Embryonic facial prominence (tissue), 1 donor: ENCODE results near the gene NF1.
"Not testable (repeated sequence)": the region's sequence is repeated elsewhere in the genome, so short reads cannot be mapped to it uniquely, and the experiment has no call there.

ENCODE experiments used
- DNase-seq: peaks from one replicate; pipeline ENCODE4 v3.0.0-alpha.2; 2016; ENCODE audit errors: extremely low spot score

The NF1 gene

DNA sequence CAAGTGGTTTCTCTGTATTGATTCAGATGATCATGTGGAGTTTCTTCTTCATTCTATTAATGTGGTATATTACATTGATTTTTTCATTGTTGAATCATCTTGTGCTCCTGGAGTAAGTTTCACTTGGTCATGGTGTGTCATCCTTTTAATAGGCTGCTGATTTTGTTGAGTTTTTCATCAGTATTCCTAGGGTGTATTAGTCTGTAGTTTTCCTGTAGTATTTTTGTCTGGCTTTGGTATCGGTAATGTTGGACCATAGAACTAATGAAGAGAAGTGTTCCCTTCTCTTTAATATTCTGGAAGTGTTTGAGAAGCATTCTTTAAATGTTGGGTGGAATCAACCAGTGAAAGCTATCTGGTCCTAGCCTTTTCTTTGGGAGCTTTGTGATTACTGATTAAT, 103.2 kb downstream of the NF1 start:
- no peak for DNase-seq

DNA sequence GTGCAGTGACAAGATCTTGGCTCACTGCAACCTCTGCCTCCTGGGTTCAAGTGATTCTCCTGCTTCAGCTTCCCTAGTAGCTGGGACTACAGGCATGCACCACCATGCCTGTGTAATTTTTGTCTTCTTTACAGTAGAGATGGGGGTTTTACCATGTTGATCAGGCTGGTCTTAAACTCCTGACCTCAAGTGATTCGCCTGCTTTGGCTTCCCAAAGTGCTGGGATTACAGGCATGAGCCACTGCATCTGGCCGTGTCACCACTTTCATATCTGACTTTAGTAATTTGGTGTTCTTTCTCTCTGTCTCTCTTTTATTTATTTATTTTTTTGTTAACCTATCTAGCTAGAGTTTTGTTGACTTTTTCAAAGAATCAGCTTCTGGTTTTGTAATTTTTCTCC, 103.9 kb downstream of the NF1 start:
- DNase-seq, result not testable (repeated sequence)

DNA sequence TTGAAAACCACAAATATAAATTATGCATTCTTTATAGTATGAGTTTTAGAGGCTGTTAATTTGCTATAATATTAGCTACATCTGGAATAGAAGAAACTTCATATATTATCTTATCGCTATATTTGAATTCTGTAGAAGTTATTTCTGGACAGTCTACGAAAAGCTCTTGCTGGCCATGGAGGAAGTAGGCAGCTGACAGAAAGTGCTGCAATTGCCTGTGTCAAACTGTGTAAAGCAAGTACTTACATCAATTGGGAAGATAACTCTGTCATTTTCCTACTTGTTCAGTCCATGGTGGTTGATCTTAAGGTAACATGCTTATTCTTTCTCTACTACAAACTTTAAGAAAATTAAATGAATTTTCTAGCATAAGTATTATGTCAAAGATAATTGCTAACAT, 105.5 kb downstream of the NF1 start:
- no peak for DNase-seq

- DNase-seq, result no peak
These were observed 108.2 kb downstream of the NF1 start for GRCh38 chr17:31202968-31203367.

DNA sequence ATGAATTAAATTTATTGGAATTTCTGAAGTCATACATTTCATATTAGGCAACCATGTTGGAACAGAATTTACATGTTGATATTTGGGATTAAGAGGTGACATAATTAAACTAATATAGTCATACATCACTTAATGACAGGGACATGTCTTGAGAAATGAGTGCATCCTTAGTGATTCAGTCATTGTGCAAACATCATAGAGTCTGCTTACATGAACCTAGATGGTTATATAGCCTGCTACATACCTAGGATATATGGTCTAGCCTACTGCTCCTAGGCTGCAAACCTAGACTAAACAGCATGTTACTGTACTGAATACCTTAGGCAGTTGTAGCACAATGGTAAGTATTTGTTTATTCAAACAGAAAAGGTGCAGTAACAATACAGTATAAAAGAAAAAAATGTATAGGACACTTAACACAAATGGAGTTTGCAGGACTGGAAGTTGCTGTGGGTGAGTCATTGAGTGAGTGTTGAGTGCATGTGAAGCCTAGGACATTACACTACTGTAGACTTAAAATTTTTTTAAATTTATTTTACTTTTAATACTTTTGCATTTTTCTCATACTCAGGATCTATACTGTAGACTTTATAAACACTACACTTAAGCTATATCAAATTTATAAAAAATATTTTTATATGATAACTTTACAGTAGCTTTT, 116.7 kb downstream of the NF1 start:
- no peak for DNase-seq

DNA sequence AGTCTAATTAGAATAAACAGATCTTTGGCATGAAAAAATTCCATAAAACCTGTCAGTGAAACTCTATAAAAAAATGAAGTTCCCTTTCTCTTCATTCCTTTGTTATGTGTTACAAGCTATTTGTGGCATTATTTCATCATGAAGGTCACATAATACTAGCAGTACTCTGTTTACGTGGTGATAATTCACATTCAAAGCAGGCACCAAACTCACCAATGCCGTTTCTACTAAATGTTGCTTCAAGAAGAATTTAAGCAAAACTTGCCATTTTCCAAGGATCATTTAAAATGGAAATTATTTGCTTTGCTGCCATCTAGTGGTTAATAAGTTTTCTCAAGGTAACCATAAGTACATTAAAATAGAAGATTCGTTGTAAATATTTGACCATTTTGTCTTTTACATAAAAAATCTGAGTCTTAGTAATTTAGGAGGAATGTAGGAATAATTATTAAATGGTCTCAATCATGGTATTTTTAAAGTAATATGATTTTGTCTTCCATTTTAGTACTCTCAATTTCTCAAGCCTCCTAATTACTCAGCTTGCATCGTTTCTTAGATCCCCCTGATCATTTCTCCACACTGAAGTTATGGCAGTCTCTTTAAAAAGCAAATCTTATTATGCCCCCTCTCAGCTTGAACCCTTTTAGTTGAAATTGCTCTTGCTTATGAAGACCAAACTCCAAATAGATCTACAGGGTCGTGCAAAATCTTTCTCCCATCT, 121.4 kb downstream of the NF1 start:
- peak; percentile 34 for DNase-seq

GRCh38 chr17:31224366-31224765, 129.6 kb downstream of the NF1 start:
- no peak for DNase-seq

DNA sequence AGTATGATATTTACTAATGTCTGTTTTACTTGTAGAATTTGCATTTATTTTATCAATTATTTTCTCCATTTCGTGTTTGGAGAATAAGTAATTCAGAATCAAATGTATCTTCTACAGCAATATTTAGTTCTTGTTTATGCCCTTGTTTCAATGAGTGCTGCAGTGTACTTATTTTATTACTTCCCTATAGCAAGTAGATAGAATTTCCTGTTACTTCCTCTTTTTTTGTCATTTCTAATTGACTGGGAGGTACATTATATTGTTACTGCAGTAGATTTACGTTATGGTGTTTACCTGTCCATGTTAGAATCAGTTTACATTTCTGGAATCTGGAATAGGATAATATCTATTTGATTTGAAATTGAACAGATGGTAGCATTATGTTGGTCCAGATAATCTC, 131.1 kb downstream of the NF1 start:
- DNase-seq, result no peak

DNA sequence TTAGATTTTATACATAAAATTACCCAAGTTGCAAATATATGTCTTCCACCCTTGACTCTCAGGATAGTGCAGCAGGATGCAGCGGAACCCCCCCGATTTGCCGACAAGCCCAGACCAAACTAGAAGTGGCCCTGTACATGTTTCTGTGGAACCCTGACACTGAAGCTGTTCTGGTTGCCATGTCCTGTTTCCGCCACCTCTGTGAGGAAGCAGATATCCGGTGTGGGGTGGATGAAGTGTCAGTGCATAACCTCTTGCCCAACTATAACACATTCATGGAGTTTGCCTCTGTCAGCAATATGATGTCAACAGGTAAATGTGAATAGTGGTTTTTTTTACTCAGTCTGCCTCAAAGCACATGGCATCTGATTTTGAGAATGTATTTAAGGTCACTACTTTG, 131.6 kb downstream of the NF1 start:
- DNase-seq, result no peak

GRCh38 chr17:31226950-31227349, 132.2 kb downstream of the NF1 start:
- DNase-seq, result no peak

- no peak for DNase-seq
These were observed 137.1 kb downstream of the NF1 start for GRCh38 chr17:31231852-31232251.

DNA sequence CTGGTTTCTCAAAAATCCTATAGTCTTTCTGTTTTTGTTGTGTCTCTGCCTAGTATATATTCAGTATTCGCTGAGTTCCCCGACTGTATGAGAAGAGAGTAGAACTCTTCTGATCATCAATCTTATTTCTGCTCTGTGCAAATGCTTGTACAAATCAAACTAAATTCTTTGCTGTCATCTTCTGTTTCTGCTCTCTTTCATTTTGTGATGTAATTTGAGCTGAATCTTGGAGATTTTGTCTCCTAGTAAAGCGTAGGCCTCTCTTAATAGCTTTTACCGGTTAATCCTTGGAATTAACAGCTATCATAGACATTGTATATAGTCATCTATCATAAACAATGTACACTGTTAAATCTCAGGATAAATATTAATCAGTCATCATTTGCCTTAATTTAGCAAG, 140.3 kb downstream of the NF1 start:
- DNase-seq, result no peak

DNA sequence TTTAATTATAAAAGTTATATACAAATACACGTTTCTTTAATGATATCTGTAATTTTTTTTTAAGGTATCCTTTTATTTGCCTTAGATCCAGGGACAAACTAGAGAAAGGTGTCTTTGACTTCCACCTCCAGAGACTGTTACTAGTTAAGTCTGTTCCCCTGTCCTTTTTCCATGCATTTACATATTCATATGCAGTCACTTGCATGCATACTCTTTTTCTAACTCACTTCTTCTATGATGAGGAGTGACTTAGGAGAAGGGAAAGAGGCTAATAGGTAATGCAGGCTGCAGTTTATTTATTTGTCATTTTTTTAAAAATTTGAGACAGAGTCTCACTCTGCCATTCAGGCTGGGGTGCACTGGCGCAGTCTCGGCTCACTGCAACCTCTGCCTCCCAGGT, 141.4 kb downstream of the NF1 start:
- no peak for DNase-seq

DNA sequence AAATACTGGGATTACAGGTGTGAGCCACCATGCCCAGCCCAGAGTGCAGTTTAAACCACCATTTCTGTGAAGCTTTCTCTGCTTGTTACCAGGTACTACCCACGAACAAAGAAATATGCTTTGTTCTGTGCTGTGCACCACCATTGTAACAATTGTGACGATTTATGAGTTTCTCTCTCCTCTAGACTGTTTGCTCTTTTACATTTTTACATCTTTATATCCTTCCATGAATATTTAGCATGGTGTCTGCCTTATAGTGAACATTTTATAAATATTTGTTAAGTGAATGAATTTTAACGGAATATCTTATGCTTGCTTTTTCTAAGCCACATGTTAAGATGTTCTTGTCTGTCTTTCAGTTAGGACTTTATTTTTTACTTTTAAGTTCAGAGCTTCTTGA, 141.9 kb downstream of the NF1 start:
- no peak for DNase-seq

- no peak for DNase-seq
These were observed 146.3 kb downstream of the NF1 start for GRCh38 chr17:31241116-31241515.

DNA sequence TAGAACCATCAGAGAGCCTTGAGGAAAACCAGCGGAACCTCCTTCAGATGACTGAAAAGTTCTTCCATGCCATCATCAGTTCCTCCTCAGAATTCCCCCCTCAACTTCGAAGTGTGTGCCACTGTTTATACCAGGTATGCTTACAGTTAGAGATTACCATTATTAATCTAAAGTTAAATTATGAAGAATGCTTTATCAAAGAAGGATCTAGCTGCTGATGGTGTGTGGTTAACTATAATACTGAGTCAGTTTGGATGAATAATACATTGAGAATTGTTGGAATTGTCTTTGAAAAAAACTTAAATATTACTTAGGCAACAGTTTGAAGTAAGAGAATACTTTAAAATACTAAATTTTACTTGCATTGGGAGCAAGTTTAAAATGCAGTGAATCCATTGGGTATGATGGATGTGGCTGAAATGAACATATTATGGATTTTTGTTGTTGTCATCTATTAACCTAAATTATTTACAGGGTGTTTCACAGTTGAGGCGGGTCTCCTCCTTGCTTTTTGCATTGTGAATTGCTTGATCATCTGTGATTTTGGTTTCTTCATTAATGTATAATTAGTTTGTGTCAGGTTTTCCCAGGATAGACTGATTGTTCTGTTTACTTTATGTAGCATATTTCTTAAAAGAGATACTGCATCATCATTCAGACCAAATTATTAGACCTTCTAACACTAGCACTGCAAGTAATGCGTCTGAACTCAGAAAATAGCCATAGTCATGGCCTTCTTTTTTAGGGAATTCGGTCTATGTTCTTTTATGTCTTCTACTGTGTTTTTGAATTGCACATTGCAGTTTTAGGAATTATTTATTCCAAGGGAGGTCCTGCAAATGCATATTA, 154.4 kb downstream of the NF1 start:
- DNase-seq, result no peak

DNA sequence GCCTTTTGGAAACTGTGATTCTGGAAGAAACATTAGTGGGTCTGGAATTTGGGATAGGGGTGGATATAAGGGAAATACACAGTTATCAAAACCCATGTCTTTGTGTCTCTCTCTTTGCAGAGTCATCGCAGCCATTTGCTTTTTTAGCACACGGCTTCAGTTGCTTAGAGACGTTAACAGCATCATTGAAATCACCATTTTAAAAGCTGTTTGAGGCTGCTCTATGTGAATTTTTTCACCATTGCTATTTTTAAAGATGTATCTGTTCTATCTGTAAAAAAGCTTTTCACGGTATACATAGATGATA, 155.0 kb downstream of the NF1 start:
- no peak for DNase-seq

GRCh38 chr17:31250229-31250628, 155.5 kb downstream of the NF1 start:
- DNase-seq, result no peak

- DNase-seq, result no peak
These were observed 156.6 kb downstream of the NF1 start for GRCh38 chr17:31251105-31251969.

DNA sequence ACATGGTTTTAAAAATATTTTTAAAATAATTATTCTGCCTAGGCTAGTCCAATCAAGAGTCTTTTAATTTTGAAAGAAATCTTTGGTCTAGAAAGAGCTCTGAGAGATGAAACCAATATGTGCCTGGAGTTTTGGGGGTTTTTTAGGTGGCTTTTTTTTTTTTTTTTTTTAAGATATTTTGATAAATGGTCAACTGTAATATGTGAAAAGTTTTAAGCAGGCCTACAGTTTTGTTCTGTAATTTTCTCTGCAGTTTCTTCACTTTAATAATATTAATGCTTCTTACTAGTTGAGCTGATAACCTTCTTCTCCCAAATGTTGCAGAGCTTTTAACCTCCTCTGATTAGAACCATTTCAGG, 157.2 kb downstream of the NF1 start:
- no peak for DNase-seq

- no peak for DNase-seq
These were observed 158.0 kb downstream of the NF1 start for GRCh38 chr17:31252741-31253140.

GRCh38 chr17:31254654-31255053, 159.9 kb downstream of the NF1 start:
- no peak for DNase-seq
